ENCODE results near the gene TIGIT.
A peak's percentile ranks its signal among the peaks of the same experiment; 100 is the strongest.
"Not testable (repeated sequence)": the region's sequence is repeated elsewhere in the genome, so short reads cannot be mapped to it uniquely, and the experiment has no call there.

The TIGIT gene

GRCh38 chr3:114293838-114294535 lies at the start of gene TIGIT:
TSS of gene TIGIT (plus strand) at chr3:114294028. CDS start at chr3:114294062, 34 bp downstream.
- no peak for DNase-seq

GRCh38 chr3:114252954-114253353 lies 40.9 kb upstream of the TIGIT start:
- DNase-seq = no peak

- DNase-seq = no peak
Observed at GRCh38 chr3:114253505-114253904, 40.3 kb upstream of the TIGIT start.

GRCh38 chr3:114259566-114259965 lies 34.3 kb upstream of the TIGIT start:
- no peak for DNase-seq

- no peak for DNase-seq
Observed at GRCh38 chr3:114260152-114260551, 33.7 kb upstream of the TIGIT start.

- no peak for DNase-seq
Observed at GRCh38 chr3:114270019-114270418, 23.8 kb upstream of the TIGIT start.

GRCh38 chr3:114272271-114272670 lies 21.6 kb upstream of the TIGIT start:
- no peak for DNase-seq

- no peak for DNase-seq
Observed at GRCh38 chr3:114274929-114275328, 18.9 kb upstream of the TIGIT start.

- DNase-seq = not testable (repeated sequence)
Observed at GRCh38 chr3:114276856-114277255, 17.0 kb upstream of the TIGIT start.

- DNase-seq = no peak
Observed at GRCh38 chr3:114284644-114285043, 9.2 kb upstream of the TIGIT start.

GRCh38 chr3:114285648-114286230 lies 8.1 kb upstream of the TIGIT start:
- DNase-seq = peak; percentile 60

- DNase-seq = no peak
Observed at GRCh38 chr3:114286266-114286665, 7.6 kb upstream of the TIGIT start.

GRCh38 chr3:114290911-114291901 lies 2.6 kb upstream of the TIGIT start:
- DNase-seq = peak; percentile 94

- DNase-seq = peak; percentile 66
Observed at GRCh38 chr3:114294940-114295480, 1.2 kb downstream of the TIGIT start.

- no peak for DNase-seq
Observed at GRCh38 chr3:114295946-114296345, 2.1 kb downstream of the TIGIT start.

- DNase-seq = peak; percentile 69
Observed at GRCh38 chr3:114299421-114299820, 5.6 kb downstream of the TIGIT start.

- DNase-seq = no peak
Observed at GRCh38 chr3:114299941-114300624, 6.3 kb downstream of the TIGIT start.

GRCh38 chr3:114307222-114307830 lies 13.5 kb downstream of the TIGIT start:
- DNase-seq = peak; percentile 71

GRCh38 chr3:114307832-114308231 lies 14.0 kb downstream of the TIGIT start:
- DNase-seq = no peak

- DNase-seq = no peak
Observed at GRCh38 chr3:114308377-114308776, 14.5 kb downstream of the TIGIT start.

GRCh38 chr3:114308830-114309229 lies 15.0 kb downstream of the TIGIT start:
- peak; percentile 83 for DNase-seq

GRCh38 chr3:114310695-114311094 lies 16.9 kb downstream of the TIGIT start:
- no peak for DNase-seq
